Pancreas (tissue), 10 donors: ENCODE data around the gene CCDC188. TPM values are rescaled to one million over a fixed set of nuclear protein-coding genes. Genes with fewer than 3 reads are reported as not detected.

Source experiments
- ATAC-seq, 4 donors: fragments of 200-7000 bp; cut with Tn5 transposase; one replicate each; pipeline versions ENCODE4 v1.8.0 to v1.9.1; 2020; ENCODE audit warnings: mild to moderate bottlenecking in 4 of 4, moderate library complexity in 4 of 4
- DNase-seq, 6 donors: peaks; one replicate each; pipeline ENCODE4 v3.0.0-alpha.2; 2020
- FAIRE-seq: peaks from 2 replicates; lab custom pipeline; 2012; peaks lifted over from hg19 to GRCh38; lab: Jason Lieb, UNC
- H3K27ac ChIP-seq, 4 donors: fragments of 200-600 bp; sonication (generic); 1 replicate in 3 of 4; 2 replicates in 1 of 4; pipeline versions ENCODE4 v1.5.0 to v1.8.0; 2020
- H3K27me3 ChIP-seq, 4 donors: fragments of 200-600 bp; one replicate each; pipeline ENCODE4 v1.8.0; 2021
- H3K36me3 ChIP-seq, 3 donors: fragments of 200-600 bp; sonication (generic) in 1 of 3; one replicate each; pipeline versions ENCODE4 v1.5.0 to v1.8.0; 2020 to 2021
- H3K4me1 ChIP-seq, 3 donors: fragments of 200-600 bp; one replicate each; pipeline ENCODE4 v1.8.0; 2021
- H3K4me3 ChIP-seq, 4 donors: fragments of 200-600 bp; sonication (generic) in 2 of 4; one replicate each; pipeline versions ENCODE4 v1.5.0 to v1.8.0; 2020 to 2021
- H3K9me3 ChIP-seq, 4 donors: fragments of 200-600 bp; one replicate each; pipeline ENCODE4 v1.8.0; 2021
- CTCF ChIP-seq, 4 donors: fragments of 200-600 bp; sonication (generic) in 3 of 4; IDR thresholded peaks; one replicate each; pipeline versions ENCODE4 v1.5.0 to v1.8.0; 2021; ENCODE audit warnings: antibody characterized with exemption in 4 of 4
- WGBS, 2 donors: extraction: QIAGEN DNeasy Blood & Tissue Kit; methylation state at CpG; one replicate each; pipeline ENCODE4 v1.1.7; 2013; 5-methylcytosine and 5-hydroxymethylcytosine counted together
- intact Hi-C, 3 donors: fragments of 100-400 bp; cut with DNase I; formaldehyde crosslinking; loops; one replicate each; pipeline versions ENCODE4 v1.11.1 to v1.14.2; 2022
- polyA plus RNA-seq, 2 donors: library from polyadenylated mRNA; stranded (reverse); fragments of 200-250 nt; gene quantifications; one replicate each; pipeline ENCODE4 v1.2.3, GENCODE V29; 2013
- total RNA-seq, 6 donors: library from RNA; stranded (reverse); fragmentation: NEBNext Ultra II Directional in 4 of 6; extraction: Animal tissue kit (Norgen Biotek cat#: 25700) in 4 of 6; gene quantifications; one replicate each; pipeline versions ENCODE4 v1.2.1 to v1.2.4, GENCODE V29; 2021 to 2023
- donor health status: healthy with polysubstance abuse.
- donor health status: DM: no; HTN: no; CAD: no; lungs with moderate emphysema.
- donor health status: DM: no; HTN: no; CAD: no.
- donor health status: control.
- donor health status: control.
- donor health status: Bipolar disorder and iron deficiency.
- donor health status: DM: yes; HTN: yes; CAD: no.
- donor health status: DM: no; HTN: no; CAD: no.
- donor health status: DM: no; HTN: no; CAD: no.
- donor health status: DM: yes; HTN: yes; CAD: no.

Gene CCDC188
- total and polyA plus RNA-seq, 8 donors = 0.31 to 7.1 (median 0.44) TPM; not detected in 1

GRCh38 chr22:20147237-20147988 lies 3.4 kb downstream of the CCDC188 start:
- no peak for ATAC-seq
- WGBS, 2 donors = 76 to 79% methylated on average over 14 of the region's 14 CpGs
- no peak overlapping the region for H3K4me3 ChIP-seq
- no peaks in the 10 kb centered on the region for H3K27me3 ChIP-seq
- FAIRE-seq = no peak
- no peak for DNase-seq
- intact Hi-C loops = loop anchor here in 1 of 3 donors (10.0 kb wide), 1 partner anchor 107 kb away; no protein-coding TSS in a partner anchor
- no peaks in the 10 kb centered on the region for H3K36me3 ChIP-seq
- no peaks in the 10 kb centered on the region for H3K9me3 ChIP-seq
- no peaks in the 10 kb centered on the region for H3K4me1 ChIP-seq
- no peak overlapping the region for H3K27ac ChIP-seq
- TF ChIP-seq CTCF (IDR thresholded peaks at IDR 0.05) = no peak

GRCh38 chr22:20146777-20147176 lies 4.1 kb downstream of the CCDC188 start:
- no peak overlapping the region for H3K4me3 ChIP-seq
- intact Hi-C loops = loop anchor here in 1 of 3 donors (10.0 kb wide), 1 partner anchor 108 kb away; no protein-coding TSS in a partner anchor
- FAIRE-seq = no peak
- no peaks in the 10 kb centered on the region for H3K27me3 ChIP-seq
- no peak for ATAC-seq
- 79 to 80% methylated on average over 19 to 22 of the region's 22 CpGs for WGBS, 2 donors
- no peak for TF ChIP-seq CTCF (IDR thresholded peaks at IDR 0.05)
- no peak for DNase-seq
- H3K27ac ChIP-seq = no peak overlapping the region
- no peaks in the 10 kb centered on the region for H3K9me3 ChIP-seq
- no peaks in the 10 kb centered on the region for H3K4me1 ChIP-seq
- no peaks in the 10 kb centered on the region for H3K36me3 ChIP-seq

GRCh38 chr22:20145832-20146223 lies 5.0 kb downstream of the CCDC188 start:
- H3K4me3 ChIP-seq = no peak overlapping the region
- intact Hi-C loops = loop anchor here in 1 of 3 donors (10.0 kb wide), 1 partner anchor 109 kb away; no protein-coding TSS in a partner anchor
- ATAC-seq (no peak), FAIRE-seq (no peak), DNase-seq (no peak)
- H3K27ac ChIP-seq = no peak overlapping the region
- no peaks in the 10 kb centered on the region for H3K9me3 ChIP-seq
- WGBS, 2 donors = 93 to 95% methylated on average over 18 to 21 of the region's 21 CpGs
- H3K36me3 ChIP-seq = no peaks in the 10 kb centered on the region
- TF ChIP-seq CTCF (IDR thresholded peaks at IDR 0.05) = no peak
- H3K27me3 ChIP-seq = no peaks in the 10 kb centered on the region
- no peaks in the 10 kb centered on the region for H3K4me1 ChIP-seq

- no peak for TF ChIP-seq CTCF (IDR thresholded peaks at IDR 0.05)
- WGBS, 2 donors = 89 to 90% methylated on average over 21 to 22 of the region's 22 CpGs
- Histone ChIP-seq H3K36me3 (no peaks in the 10 kb centered on the region), H3K4me3 (no peak overlapping the region), H3K27ac (no peak overlapping the region), H3K27me3 (no peaks in the 10 kb centered on the region), H3K4me1 (no peaks in the 10 kb centered on the region), H3K9me3 (no peaks in the 10 kb centered on the region)
- FAIRE-seq (no peak), DNase-seq (no peak), ATAC-seq (no peak)
- intact Hi-C loops = loop anchor here in 1 of 3 donors (10.0 kb wide), 1 partner anchor 109 kb away; no protein-coding TSS in a partner anchor
Measured at GRCh38 chr22:20145206-20145831, 5.5 kb downstream of the CCDC188 start.
